Stimulated activated CD8-positive, alpha-beta memory T cell treated with anti-CD3 and anti-CD28 coated beads, Interleukin-12 subunit alpha, Interleukin-12 subunit beta, amount 100 ng/mL, for 1 hour (primary cell): Measurements from ENCODE around the gene SHANK3.
"Not testable (repeated sequence)": the region's sequence is repeated elsewhere in the genome, so short reads cannot be mapped to it uniquely, and the experiment has no call there.

Experiments used
- DNase-seq: peaks from one replicate; pipeline ENCODE4 v3.0.0-alpha.2; 2020; ENCODE audit warnings: low read depth

The SHANK3 gene

DNA sequence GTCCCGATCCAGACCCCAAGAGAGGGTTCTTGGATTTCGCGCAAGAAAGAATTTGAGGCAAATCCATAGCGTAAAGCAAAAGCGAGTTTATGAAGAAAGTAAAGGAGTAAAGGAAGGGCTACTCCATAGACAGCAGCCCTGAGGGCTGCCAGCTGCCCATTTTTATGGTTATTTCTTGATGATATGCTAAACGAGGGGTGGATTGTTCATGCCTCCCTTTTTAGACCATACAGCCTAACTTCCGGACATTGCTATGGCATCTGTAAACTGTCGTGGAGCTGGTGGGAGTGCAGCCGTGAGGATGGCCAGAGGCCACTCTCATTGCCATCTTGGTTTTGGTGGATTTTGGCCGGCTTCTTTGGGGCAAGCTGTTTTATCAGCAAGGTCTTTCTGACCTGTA is 19.4 kb upstream of the SHANK3 start:
- no peak for DNase-seq

DNA sequence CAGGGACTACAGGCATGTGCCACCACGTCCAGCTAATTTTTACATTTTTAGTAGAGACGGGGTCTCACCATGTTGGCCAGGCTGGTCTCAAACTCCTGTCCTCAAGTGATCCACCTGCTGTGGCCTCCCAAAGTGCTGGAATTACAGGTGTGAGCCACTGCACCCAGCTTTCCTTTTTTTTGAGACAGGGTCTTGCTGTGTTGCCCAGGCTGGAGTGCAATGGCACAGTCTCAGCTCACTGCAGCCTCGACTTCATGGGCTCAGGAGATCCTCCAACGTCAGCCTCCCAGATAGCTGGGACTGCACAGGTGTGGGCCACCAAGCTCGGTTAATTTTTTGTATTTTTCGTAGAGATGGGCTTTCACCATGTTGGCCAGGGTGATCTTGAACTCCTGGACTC is 18.0 kb upstream of the SHANK3 start:
- DNase-seq: not testable (repeated sequence)

DNA sequence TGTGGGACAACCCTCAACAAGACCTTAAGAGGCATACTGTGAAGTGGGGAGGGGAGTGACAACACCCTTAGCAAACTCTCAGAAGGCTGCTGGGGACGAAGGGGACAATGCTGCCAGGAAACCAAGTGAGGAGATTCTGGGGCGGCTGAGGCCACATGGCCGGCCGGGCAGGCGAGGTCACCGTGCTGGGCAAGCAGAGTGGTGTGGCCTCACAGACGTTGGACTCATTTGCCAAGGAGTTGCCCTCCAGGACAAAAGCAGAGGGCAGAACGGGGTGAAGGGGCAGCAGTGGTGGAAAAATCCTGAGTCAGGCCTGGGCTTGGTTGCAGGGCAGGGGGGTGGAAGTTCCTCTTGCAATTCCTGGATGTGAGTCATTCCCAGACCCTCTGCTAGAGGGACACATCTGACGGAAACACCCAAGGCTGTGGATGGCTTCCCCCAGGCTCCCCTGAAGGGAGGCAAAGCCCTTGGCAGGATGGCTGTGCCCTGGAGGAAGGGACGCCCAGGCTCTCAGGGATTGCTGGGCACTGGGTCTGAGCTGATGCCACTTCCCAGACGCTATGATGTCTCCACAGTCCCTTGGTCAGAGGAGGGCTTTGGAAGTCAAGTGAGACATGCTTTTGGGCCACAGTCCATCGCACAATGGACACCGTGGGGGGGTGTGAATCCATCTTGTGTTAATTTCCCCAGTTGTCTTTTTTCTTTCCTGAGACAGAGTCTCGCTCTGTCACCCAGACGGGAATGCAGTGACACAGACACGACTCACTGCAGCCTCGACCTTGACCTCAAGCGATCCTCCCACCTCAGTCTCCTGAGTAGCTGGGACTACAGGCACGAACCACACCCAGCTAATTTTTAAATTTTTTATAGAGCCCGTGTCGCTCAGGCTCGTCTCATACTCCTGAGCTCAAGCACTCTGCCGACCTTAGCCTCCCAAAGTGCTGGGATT is 16.2 kb upstream of the SHANK3 start:
- DNase-seq: no peak

DNA sequence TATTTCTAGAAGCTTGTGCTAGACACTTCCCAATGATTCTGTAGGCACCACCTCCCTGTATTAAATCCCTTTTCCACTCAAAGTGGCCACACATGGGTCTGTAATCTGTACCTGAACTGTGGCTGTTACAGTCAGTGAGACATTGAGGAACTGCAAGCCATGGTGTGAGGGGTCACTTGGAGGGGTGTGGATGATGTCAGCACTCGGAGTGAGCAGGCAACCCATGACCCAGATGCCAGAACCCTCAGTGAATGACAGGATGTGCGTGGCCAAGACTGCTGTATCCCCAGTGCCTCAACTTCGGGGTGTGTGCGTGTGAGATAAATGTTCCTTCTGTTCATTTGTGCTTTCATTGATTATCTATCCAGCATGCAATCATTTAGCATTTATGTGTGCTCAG is 14.7 kb upstream of the SHANK3 start:
- DNase-seq: no peak

DNA sequence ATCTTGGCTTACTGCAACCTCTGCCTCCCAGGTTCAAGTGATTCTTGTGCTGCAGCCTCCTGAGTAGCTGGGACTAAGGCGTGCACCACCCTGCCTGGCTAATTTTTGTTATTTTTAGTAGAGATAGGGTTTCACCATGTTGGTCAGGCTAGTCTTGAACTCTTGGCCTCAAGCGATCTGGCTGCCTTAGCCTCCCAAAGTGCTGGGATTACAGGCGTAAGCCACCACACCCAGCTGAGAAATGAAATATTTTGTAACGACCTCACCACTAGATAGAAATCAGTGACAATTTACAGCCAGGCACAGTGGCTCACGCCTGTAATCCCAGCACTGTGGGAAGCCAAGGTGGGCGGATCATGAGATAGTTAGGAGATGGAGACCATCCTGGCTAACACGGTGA is 12.9 kb upstream of the SHANK3 start:
- not testable (repeated sequence) for DNase-seq

DNA sequence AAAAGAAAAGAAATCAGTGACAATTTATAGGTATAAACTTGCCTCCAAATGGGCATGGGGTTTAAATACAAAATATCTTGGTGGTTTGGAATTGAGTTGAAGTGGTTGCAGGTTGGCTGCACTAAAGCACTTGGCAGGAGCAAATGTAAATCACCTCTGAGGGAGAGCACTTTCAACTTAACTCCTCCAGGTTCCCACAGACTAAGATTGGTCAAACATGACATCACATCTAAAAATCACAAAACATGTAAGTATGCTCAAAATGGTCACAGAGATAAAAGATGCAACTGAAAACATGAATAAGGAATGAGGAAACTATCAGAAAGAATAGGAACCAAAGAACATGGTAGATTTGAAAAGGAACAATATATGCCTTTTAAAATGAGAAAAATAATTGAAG is 12.3 kb upstream of the SHANK3 start:
- no peak for DNase-seq

DNA sequence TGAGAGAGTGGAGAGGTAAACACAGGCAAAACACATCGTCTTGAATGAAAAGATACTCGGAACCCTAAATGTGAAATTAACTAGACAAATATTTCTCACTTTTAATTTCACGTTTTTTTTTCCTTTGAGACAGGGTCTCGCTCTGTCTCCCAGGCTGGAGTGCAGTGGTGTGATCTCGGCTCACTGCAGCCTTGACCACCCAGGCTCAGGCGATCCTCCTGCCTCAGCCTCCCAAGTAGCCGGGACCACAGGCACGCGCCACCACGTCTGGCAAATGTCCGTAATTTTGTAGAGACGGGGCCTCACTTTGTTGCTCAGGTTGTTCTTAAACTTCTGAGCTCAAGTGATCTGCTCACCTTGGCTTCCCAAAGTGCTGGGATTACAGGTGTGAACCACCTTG is 7.4 kb upstream of the SHANK3 start:
- DNase-seq: no peak

DNA sequence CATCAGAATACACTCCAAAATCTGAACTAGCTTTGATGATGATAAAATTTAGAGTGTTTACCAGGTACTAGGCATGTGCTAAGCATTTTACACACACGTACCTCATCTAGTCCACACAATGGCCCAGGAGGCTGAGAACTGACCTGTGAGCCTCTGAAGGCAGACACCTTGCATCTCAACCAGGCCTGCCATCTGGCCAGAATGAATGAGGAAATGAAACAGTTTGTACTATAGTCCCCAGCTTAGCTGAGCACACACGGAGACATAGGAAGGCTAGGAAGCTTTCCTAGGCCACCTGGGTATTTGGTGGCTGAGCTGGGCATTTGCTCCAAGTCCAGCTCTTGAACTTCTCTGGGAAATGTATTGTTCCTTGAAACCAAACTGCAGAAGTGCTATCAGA is 6.9 kb upstream of the SHANK3 start:
- DNase-seq: no peak

DNA sequence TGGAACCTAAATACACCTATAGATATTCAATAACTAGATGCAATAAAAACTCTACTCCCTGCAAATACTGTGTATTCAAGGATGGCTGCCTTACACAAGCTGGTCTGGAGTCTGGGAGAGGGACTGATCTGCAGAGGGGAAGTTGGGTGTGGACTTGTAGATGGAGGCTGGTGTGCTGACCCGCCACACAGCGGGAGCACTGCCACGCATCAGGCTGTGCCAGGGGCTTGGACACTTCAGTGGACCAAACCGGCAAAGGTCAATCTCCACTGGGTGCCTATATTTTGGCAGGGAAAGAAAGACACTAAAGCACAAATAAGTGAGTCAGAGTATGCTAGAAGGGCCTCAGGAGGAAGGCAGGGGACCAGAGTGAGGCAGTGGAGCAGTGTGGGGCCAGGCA is 2.1 kb upstream of the SHANK3 start:
- no peak for DNase-seq

DNA sequence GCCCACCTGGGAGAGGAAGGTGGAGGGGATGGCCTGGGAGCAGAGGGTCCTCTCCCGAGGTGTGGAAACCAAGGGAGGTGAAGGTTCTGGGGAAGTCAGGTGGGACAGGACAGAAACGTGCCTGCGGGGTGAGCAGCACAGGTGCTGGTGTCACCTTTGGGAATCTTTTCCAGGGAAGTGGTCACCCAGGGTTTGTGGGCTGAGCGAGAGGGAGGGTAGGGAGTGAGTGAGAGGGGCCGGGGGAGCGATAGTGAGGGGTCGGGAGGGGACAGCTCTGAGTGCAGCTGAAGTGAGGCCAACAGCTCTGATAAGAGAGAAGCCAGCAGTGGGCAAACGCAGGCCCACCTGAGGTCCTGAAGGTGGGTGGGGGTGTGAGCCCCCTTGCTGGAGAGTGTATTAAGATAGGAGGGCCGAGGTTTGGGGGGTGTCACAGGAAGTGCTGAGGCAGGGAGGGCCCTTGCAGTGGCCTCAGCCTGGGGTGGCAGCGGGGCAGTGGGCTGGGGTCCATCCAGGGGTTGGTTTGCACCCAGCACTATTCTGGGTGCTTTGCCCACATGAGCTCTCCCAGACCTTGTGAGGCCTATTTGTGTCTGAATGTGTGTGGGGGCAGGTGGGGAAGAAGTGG is 1.6 kb upstream of the SHANK3 start:
- no peak for DNase-seq

DNA sequence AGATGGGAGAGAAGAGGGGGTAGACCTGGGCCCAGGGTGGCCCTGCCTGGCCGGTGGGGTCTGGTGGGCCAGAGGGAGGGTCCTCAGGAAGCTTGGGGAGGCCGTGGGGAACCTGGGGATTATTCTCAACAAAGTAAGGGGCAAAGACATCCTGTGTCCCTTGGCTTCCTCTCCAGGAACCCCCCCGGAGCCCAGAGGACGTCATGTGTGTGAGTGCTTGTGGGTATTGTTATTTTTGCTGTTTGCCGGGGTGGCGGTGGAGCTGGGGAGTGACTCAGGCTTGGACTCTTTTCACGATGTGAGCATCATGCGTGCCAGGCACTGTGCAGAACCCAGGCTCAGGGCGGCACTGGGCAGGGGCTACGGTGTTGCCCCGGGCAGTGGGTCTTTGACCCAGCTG is 982 bp upstream of the SHANK3 start:
- no peak for DNase-seq

DNA sequence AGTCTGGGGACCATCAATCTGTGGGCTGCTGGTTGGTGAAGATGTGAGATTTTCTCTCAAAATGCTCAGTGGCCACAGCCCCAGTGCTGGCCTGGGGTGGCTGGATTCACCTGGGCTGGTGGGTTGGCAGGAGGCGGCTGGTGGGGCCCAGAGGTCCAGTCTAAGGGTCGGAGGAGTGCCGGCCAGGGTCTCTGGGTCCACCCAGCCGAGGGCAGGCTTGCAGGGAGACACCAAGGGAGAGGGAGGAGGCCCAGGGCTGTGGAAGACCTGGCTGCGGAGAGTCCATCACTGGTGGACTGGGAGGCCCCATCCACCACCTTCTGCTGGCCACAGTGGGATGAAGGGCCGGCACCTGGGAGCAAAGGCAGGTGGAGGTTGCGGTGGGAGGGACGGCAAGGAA is 582 bp upstream of the SHANK3 start:
- no peak for DNase-seq

DNA sequence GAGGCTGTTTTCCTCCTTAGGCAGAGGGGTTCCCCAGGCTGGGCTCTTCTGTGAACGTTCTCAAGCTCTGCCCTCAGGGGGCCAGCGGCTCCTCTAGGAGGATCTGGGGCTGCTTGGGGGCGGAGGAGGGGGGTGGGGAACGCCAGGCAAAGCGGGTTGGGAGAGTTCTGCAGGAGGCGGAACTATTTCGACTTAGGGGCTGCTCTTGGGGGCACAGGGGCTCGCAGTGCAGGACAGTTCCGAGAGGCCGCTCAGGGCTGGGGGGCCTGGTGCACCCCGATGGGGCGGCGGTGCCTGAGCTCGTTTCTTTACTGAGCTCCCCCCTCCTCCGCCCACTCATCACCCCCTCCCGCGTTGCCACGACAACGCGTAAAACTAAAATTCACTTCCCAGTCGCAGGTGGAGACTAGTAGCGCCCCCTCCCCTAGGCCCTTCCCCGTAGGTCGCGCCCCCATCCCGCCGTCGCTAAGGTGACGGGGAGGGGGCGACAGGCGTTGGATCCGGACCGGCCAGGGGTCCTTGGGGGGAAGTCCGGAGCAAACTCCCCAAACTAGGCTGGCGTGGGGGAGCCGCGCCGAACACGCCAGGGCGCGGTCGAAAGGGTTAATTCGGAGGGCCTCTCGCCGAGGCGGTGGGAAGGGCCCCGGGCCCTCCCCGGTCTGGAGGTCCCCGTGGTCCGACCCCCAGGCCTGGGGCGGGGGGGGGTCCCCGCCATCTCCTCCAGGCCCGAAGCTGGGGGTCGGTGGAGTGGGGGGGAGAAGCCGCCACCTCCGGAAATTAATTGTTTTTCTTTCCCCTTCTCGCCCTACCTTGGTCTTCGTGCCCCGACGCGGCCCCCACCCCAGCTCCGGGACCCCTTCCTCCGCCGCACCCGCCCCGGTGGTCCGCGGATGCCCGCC is 857 bp downstream of the SHANK3 start:
- no peak for DNase-seq

DNA sequence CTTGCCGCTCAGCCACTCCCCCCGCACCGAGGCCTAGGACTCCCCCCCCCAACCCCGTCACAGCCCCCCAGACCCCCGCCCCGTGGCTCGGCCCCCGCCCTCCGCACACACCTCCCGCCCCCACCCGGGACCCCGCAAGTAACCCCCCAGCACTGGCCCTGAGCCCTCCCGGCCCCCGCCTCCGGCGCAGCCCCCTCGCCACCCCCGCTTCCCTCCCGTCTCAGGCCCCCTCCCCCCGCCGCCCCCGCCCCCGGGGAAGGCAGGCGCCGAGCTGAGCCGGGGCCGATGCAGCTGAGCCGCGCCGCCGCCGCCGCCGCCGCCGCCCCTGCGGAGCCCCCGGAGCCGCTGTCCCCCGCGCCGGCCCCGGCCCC is 1.5 kb downstream of the SHANK3 start:
- DNase-seq: no peak

DNA sequence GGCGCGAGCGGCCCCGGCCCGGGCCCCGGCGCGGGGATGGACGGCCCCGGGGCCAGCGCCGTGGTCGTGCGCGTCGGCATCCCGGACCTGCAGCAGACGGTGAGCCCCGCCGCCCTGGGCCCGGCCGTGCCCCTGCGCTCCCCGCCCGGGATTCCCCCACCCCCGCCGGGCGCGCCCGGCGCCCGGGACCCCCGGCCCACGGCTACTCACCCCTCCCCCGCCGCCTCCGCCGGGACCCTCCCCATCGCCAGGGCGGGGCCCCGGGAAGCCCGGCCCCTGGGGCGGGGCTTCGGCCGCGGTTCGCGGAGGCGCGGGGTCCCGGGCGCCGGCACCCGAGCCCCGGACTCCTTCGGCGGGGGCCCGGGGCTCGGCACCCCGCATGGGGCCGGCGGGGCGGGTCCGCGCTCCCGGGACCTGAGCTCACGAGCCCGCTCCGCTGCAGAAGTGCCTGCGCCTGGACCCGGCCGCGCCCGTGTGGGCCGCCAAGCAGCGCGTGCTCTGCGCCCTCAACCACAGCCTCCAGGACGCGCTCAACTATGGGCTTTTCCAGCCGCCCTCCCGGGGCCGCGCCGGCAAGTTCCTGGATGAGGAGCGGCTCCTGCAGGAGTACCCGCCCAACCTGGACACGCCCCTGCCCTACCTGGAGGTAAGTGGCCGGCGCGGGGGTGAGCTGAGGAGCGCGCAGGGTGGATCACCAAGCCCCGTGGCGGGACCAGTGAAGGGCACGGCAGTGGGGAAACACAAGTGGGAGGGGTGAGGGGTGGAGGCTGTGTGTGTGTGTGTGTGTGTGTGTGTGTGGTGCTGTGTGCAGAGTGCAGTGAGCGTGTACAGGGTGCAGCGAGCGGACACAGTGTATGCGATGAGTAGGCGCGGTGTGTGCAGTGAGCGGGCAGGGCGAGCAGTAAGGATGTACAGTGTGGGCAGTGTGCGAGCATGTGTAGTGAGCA is 2.3 kb downstream of the SHANK3 start:
- no peak for DNase-seq

DNA sequence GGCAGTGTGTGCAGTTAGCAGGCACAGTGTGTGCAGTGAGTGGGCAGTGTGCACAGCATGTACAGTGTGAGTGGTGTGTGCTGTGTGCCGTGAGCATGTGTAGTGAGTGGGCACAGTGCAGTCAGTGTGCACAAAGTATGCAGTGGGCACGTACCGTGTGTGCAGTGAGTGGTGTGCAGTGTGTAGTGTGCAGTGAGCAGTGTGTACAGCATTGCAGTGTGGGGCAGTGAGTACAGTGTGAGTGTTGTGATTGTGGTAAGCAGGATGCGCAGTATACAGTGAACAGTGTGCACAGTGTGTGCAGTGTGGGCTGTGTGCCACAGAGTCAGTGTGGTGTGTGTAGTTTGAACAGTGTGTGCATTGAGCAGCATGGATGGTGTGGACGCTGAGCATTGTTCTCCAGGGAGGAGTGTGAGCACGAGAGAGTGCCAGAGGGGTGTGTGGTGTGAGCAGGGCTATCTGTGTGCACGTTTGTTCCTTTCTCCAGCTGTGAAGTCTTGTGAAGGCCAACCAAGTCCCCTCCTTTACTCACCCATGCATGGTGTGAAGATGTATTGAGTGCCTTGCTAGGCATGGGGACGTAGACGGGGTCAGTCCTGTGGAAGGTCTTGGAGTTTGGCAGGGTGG is 3.0 kb downstream of the SHANK3 start:
- DNase-seq: no peak

DNA sequence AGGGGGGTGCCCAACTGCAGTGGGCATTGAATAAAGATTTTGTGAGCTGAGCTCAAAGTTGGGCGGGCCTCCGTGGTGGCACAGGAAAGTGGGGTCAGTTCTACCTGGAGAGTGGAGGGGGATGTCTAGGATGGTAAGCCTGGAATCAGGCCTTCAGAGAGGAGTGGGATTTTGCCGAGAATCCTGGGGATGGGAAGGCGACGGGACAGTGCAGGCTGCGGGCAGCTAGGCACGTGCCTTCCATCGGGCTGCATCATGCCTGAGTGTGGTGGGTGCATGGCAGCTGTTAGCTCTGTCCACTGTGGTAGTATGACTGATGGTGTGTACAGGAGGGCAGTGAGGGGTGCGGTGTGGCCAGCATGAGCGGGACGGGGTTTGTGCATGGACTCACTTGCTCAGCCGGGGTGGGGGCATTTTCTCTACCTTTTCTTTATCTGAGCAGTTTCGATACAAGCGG is 3.6 kb downstream of the SHANK3 start:
- DNase-seq: no peak

DNA sequence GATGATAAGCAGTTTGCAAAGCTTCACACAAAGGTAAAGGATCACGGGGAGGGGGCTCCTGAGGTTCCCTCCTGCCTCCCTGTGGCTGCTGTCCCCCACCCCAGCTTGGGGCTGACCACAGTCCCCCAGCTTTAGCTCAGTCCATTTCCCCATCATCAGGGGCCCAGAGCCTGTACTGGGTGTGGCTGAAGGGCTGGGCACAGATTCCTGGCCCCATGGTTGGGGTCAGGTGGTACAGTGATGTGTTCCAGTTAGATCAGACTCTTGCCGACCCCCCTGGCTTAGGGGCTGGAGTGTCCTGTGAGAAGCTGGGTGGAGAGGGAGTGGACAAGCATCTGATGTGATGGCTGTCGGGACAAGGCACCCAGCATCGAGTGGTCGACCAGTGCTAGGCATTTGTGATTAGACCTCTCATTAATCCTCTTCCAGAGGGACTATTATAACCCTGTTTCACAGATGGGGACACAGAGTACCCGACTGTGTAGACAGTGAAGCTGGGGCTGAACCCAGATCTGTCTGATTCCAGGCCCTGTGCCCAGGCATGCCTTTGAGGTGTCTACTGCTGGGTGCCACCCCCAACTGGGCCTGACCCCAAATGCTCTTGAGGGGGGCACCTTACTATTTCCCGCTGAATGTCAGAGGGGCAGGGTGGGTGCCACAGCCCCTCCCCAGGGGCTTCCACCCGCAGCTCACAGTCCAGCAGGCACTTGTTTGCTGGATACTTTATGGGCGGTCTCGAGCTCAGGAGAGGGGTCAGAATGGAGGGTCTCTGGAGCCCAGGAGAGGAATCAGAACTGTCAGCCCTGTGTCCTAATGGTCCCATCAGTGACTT is 4.3 kb downstream of the SHANK3 start:
- DNase-seq: no peak

DNA sequence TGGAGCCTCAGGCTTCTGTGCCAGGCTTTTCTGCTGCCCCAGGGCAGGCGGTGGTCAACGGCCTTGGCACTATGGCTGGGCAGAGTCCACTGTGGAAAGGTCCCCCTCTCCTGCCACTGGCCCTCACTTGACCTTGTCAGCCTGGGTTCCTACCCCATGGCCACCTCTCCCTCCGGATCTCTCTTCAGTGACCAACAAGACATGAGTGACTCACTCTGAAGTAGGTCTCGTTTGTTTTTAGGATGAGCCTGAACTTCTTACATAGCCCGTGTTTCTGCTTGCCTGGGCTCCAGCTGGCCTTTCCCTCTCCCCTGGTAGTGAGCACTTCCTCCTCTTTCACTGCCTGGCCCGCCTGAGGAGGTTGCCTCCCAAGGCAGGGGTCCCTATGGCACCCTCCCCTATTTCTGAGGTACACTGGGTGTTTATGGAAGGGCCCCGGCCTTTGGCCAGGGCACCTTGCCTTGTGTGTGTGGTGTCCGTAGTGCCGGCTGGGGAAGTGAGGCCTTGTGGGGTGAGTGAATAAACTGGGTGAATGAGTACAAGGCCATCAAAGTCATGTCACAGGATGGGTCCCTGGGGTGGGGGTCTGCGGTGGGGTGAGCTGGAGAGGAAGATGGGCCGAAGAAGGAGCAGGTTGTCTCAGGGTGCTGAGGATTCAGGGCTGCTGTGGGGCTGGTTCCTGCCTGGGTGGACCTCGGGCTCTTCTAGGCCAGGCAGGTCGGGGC is 5.0 kb downstream of the SHANK3 start:
- no peak for DNase-seq
